ENCODE data around the gene GLOD5. TPM values are rescaled to one million over a fixed set of nuclear protein-coding genes. Genes with fewer than 3 reads are reported as not detected.

GLOD5 gene
- total RNA-seq, 2 donors from 2014 or later = 4.0 to 9.0 TPM

DNA sequence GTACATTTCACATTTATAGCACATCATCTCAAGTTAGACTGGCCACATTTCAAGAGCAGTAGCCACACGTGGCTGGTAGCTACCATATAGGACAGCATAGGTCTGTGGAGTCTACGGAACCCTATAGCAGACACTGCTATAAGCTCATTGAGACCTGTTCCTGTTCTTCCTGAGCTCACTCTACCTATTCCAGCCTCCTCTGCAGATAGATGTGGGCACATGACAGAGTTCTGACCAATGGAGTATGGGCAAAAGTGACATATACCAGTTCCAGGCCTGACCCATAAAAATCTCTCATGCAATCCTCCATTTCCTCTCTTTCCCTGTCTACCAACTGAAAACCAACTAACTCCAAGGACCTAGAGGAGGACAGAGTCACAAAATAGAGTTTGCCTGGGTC is 36.8 kb downstream of the GLOD5 start:
- H3K27me3 ChIP-seq = no peaks in the 10 kb centered on the region
- DNase-seq = no peak
- H3K9me3 ChIP-seq = no peaks in the 10 kb centered on the region
- H3K27ac ChIP-seq = no peak overlapping the region
- no peak overlapping the region for H3K9ac ChIP-seq (ENCODE audit: low read depth in 2 of 2, low read length in 2 of 2)
- H3K4me1 ChIP-seq = no peaks in the 10 kb centered on the region
- H3K36me3 ChIP-seq = no peaks in the 10 kb centered on the region
- intact Hi-C loops (cut with DNase I) = no loop called here
- TF ChIP-seq, protein P1, sequence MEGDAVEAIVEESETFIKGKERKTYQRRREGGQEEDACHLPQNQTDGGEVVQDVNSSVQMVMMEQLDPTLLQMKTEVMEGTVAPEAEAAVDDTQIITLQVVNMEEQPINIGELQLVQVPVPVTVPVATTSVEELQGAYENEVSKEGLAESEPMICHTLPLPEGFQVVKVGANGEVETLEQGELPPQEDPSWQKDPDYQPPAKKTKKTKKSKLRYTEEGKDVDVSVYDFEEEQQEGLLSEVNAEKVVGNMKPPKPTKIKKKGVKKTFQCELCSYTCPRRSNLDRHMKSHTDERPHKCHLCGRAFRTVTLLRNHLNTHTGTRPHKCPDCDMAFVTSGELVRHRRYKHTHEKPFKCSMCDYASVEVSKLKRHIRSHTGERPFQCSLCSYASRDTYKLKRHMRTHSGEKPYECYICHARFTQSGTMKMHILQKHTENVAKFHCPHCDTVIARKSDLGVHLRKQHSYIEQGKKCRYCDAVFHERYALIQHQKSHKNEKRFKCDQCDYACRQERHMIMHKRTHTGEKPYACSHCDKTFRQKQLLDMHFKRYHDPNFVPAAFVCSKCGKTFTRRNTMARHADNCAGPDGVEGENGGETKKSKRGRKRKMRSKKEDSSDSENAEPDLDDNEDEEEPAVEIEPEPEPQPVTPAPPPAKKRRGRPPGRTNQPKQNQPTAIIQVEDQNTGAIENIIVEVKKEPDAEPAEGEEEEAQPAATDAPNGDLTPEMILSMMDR (IDR thresholded peaks at IDR 0.05) = no peak
- no peak overlapping the region for H3K4me3 ChIP-seq

DNA sequence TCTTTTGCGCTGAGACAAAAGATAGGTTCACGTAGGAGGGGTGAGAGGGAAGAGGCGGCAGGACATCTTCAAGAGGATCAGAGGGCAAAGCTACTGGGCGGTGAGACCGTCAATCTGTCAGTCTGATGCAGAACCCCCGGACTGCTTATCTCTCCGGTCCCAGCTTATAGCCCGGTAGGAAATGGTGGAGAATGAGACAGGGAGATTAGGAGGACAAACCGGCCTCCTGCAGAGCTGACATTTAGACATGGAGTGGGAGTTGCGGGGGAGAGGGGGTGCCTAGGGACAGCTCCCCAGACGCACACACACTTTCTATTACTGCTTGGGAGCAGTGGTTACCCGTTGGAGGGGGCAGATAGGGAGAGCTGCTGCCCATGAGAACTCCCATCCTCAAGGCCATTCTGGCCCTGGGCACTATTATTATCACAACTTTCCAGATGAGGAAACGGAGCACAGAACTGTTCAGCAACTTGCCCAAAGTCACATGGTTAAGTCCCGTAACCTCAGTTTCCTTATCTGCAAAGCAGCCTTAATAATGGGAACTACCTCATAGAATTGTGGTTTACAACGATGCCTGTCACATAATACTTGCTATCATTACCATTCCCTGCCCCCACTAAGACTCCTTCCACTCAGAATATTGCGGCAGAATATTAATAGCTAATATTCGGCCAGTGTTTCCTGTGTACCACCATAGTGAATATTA is 39.2 kb downstream of the GLOD5 start:
- TF ChIP-seq, protein P1 (IDR thresholded peaks at IDR 0.05) = no peak
- Histone ChIP-seq H3K9me3 (no peaks in the 10 kb centered on the region), H3K4me3 (peak overlapping the region; percentile 33), H3K27me3 (no peaks in the 10 kb centered on the region), H3K4me1 (no peaks in the 10 kb centered on the region), H3K27ac (peak overlapping the region; percentile 78), H3K9ac (ENCODE audit: low read depth in 2 of 2, low read length in 2 of 2) (peak overlapping the region; percentile 66 to 73), H3K36me3 (no peaks in the 10 kb centered on the region)
- DNase-seq = no peak
- intact Hi-C loops (cut with DNase I) = no loop called here

DNA sequence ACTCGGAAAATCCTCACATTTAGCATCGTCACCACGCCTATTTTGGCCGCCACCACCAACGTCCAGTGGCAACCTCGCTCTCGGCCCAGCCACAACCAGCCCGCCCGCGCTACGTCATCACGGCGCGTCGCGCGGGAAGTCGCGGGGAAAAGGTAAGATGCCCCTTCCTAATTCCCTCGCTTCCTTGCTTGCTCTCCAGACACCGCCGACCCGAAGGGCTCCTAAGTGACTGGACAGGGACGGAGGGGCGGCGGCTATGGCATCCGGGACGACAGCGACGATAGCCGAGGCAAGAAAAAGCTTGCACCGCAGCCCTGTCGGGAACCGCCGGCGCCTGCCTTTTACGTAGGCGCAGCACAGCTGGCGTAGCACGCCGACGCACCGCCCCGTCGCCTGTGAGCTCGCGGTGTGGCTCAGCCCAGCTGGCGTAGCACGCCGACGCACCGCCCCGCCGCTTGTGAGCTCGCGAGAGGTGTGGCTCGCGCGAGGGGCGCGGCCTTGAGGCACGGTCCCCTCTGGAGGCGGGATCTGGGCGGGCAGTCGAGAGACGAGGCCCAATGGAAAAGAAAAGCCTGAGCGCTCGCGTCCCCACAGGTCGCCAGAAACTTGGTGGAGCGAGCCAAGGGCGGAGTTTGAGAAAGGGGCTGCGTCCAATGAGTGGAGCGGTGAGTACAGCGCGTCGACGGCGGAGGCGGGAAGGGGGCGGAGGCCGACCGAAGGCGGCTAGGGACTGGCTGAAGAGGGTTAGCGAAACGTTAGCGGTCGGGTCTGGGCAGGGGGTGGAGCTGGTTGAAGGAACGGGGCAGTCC is 39.9 kb downstream of the GLOD5 start, which contains the start of gene HDAC6:
HDAC6 (plus strand) TSS at position 788 of the 809 bp plus-strand sequence. CDS start 626 bp downstream, outside the sequence.
- H3K4me1 ChIP-seq = no peaks in the 10 kb centered on the region
- H3K9ac ChIP-seq (ENCODE audit: low read depth in 2 of 2, low read length in 2 of 2) = peak within 1 kb of the TSS; percentile 75 to 87
- peak; percentile 94 for DNase-seq
- TF ChIP-seq, protein P1 (IDR thresholded peaks at IDR 0.05) = no peak
- H3K4me3 ChIP-seq = peak within 1 kb of the TSS; percentile 36
- no peaks in the 10 kb centered on the region for H3K9me3 ChIP-seq
- intact Hi-C loops (cut with DNase I) = no loop called here
- H3K27me3 ChIP-seq = no peaks in the 10 kb centered on the region
- no peaks in the 10 kb centered on the region for H3K36me3 ChIP-seq
- H3K27ac ChIP-seq = peak within 1 kb of the TSS; percentile 88

DNA sequence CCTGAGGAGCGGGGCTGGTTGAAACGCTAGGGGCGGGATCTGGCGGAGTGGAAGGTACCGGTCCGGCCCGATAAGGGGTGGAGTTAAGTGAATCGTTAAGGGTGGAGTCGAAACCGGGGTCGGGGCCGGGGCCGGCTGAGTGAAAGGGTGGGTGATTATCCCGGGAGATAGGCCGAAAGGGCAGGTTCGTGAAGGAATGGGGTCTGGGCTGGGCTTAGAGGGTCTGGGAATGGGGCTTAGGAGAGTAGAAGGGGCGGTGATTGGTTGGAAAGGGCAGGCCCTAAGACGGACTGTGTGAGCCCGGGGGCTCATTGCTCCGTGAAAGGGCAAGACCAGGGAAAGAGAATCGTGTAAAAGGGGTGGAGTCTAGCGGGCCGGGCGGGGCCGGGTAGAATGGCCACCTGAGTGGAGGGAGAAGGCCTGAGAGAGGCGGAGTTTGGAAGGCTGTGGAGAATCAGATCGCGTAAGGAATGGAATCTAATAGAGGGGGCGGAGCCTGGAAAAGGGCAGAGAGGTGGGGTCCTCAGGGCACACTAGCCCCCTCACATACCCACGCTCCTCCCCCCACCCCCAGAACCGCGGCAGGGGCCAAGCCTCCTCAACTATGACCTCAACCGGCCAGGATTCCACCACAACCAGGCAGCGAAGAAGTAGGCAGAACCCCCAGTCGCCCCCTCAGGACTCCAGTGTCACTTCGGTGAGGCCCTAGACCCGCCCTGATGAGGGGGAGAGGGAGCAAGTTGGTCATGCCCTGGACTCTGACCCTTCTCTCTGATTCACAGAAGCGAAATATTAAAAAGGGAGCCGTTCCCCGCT is 40.8 kb downstream of the GLOD5 start:
- H3K9me3 ChIP-seq = no peaks in the 10 kb centered on the region
- DNase-seq = peak; percentile 89
- TF ChIP-seq, protein P1 (IDR thresholded peaks at IDR 0.05) = no peak
- peak overlapping the region; percentile 88 for H3K27ac ChIP-seq
- H3K4me1 ChIP-seq = no peaks in the 10 kb centered on the region
- intact Hi-C loops (cut with DNase I) = no loop called here
- H3K36me3 ChIP-seq = no peaks in the 10 kb centered on the region
- H3K27me3 ChIP-seq = no peaks in the 10 kb centered on the region
- peak overlapping the region; percentile 36 for H3K4me3 ChIP-seq
- peak overlapping the region; percentile 75 to 87 for H3K9ac ChIP-seq (ENCODE audit: low read depth in 2 of 2, low read length in 2 of 2)

DNA sequence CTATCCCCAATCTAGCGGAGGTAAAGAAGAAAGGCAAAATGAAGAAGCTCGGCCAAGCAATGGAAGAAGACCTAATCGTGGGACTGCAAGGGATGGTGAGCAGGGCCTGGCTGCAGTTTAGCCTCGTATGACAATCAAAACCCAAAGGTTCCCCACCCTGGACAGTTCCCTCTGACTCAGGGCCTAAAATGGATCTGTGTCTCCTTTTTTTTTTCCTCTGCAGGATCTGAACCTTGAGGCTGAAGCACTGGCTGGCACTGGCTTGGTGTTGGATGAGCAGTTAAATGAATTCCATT is 41.3 kb downstream of the GLOD5 start:
- H3K9ac ChIP-seq (ENCODE audit: low read depth in 2 of 2, low read length in 2 of 2) = peak overlapping the region; percentile 68 to 75
- H3K4me3 ChIP-seq = peak overlapping the region; percentile 36
- intact Hi-C loops (cut with DNase I) = no loop called here
- TF ChIP-seq, protein P1 (IDR thresholded peaks at IDR 0.05) = no peak
- no peaks in the 10 kb centered on the region for H3K4me1 ChIP-seq
- H3K36me3 ChIP-seq = no peaks in the 10 kb centered on the region
- H3K27me3 ChIP-seq = no peaks in the 10 kb centered on the region
- H3K9me3 ChIP-seq = no peaks in the 10 kb centered on the region
- no peak for DNase-seq
- peak overlapping the region; percentile 88 for H3K27ac ChIP-seq
